Measurements from ENCODE around the gene FAM120C.

- no peak for TF ChIP-seq POLR2A (IDR thresholded peaks at IDR 0.05; ENCODE audit: low read depth, low read length)
- TF ChIP-seq TAF1 (IDR thresholded peaks at IDR 0.05; ENCODE audit: borderline replicate concordance, low read depth, low read length): no peak
Measured at GRCh38 chrX:54181202-54181953, 1.7 kb downstream of the FAM120C start.

All from GM12892 (cell line).